Tibial nerve (tissue), 3 donors: ENCODE results near the gene KCP.

Source experiments
- EP300 ChIP-seq, 2 donors: sonication (generic); formaldehyde crosslinking; IDR thresholded peaks; one replicate each; pipeline ENCODE4 v1.6.1; 2017; ENCODE audit warnings: antibody characterized with exemption in 2 of 2, mild to moderate bottlenecking in 1 of 2
- POLR2A ChIP-seq, 2 donors: fragments of 450-650 bp; IDR thresholded peaks; one replicate each; pipeline ENCODE4 v1.6.1; 2017; ENCODE audit warnings: antibody characterized with exemption in 2 of 2, mild to moderate bottlenecking in 2 of 2, moderate library complexity in 2 of 2

- TF ChIP-seq POLR2A (IDR thresholded peaks at IDR 0.05) (no peak), EP300 (IDR thresholded peaks at IDR 0.05) (no peak)
Observed at GRCh38 chr7:128889121-128889520, 21.4 kb downstream of the KCP start.
